Measurements from ENCODE around the gene LRRC47. TPM values are rescaled to one million over a fixed set of nuclear protein-coding genes. Genes with fewer than 3 reads are reported as not detected.

Gene LRRC47
- total RNA-seq, 1 donor from 2014 or later = 52.2 TPM

DNA sequence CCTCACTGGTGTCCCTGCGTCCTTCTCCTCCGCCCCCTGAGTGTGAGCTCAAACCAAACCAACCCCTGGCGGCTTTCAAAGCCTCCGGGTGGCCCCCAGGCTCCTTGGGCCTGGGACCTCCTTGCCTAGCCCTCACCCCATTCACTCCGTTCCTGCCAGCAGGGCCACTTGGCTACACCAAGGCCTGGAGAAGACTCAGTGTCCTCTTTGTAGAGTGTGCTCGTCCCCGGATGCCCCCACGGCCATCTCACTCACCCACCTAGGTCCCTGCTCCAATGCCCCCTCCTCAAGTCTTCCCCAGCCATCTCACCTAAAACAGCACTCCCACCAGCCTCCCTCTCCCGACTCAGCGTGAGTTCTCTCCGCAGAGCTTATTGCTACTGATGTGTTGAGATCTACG is 51.2 kb downstream of the LRRC47 start:
- Mint-ChIP-seq H3K27ac (ENCODE audit: unreplicated experiment) (no peak overlapping the region), H3K36me3 (ENCODE audit: low read depth, unreplicated experiment) (peaks cover 14% of the 10 kb centered on the region), H3K27me3 (ENCODE audit: unreplicated experiment) (peaks cover 5% of the 10 kb centered on the region), H3K9me3 (ENCODE audit: unreplicated experiment) (no peaks in the 10 kb centered on the region), H3K4me1 (ENCODE audit: unreplicated experiment) (peaks cover 17% of the 10 kb centered on the region), H3K4me3 (ENCODE audit: unreplicated experiment) (peak overlapping the region; percentile 16)
- DNase-seq (ENCODE audit: low spot score) = no peak
- TF ChIP-seq, protein P1, sequence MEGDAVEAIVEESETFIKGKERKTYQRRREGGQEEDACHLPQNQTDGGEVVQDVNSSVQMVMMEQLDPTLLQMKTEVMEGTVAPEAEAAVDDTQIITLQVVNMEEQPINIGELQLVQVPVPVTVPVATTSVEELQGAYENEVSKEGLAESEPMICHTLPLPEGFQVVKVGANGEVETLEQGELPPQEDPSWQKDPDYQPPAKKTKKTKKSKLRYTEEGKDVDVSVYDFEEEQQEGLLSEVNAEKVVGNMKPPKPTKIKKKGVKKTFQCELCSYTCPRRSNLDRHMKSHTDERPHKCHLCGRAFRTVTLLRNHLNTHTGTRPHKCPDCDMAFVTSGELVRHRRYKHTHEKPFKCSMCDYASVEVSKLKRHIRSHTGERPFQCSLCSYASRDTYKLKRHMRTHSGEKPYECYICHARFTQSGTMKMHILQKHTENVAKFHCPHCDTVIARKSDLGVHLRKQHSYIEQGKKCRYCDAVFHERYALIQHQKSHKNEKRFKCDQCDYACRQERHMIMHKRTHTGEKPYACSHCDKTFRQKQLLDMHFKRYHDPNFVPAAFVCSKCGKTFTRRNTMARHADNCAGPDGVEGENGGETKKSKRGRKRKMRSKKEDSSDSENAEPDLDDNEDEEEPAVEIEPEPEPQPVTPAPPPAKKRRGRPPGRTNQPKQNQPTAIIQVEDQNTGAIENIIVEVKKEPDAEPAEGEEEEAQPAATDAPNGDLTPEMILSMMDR (IDR thresholded peaks at IDR 0.05; ENCODE audit: unreplicated experiment) = no peak

DNA sequence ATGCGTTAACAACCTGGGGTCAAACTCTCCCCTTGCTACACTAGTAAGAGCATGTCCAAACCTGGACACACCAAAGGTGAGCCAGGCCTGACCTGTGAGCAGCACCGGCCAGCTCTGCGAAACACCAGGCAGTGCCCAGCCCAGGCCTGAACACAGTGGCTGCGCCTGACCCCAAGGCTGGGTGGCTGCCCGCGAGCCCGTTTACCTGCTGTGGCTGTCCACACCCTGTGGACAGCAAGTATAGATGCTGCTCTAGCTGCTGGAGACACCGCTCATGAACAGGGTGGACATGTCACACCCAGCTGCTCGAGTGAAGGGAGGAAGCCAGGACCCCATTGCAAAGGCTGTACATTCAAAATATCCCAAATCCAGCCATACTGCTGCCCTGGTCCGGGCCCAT is 51.7 kb downstream of the LRRC47 start:
- TF ChIP-seq, protein P1 (IDR thresholded peaks at IDR 0.05; ENCODE audit: unreplicated experiment) = no peak
- H3K27ac Mint-ChIP-seq (ENCODE audit: unreplicated experiment) = no peak overlapping the region
- H3K27me3 Mint-ChIP-seq (ENCODE audit: unreplicated experiment) = peaks cover 5% of the 10 kb centered on the region
- no peaks in the 10 kb centered on the region for H3K9me3 Mint-ChIP-seq (ENCODE audit: unreplicated experiment)
- peaks cover 17% of the 10 kb centered on the region for H3K4me1 Mint-ChIP-seq (ENCODE audit: unreplicated experiment)
- H3K4me3 Mint-ChIP-seq (ENCODE audit: unreplicated experiment) = no peak overlapping the region
- H3K36me3 Mint-ChIP-seq (ENCODE audit: low read depth, unreplicated experiment) = peaks cover 14% of the 10 kb centered on the region
- no peak for DNase-seq (ENCODE audit: low spot score)

DNA sequence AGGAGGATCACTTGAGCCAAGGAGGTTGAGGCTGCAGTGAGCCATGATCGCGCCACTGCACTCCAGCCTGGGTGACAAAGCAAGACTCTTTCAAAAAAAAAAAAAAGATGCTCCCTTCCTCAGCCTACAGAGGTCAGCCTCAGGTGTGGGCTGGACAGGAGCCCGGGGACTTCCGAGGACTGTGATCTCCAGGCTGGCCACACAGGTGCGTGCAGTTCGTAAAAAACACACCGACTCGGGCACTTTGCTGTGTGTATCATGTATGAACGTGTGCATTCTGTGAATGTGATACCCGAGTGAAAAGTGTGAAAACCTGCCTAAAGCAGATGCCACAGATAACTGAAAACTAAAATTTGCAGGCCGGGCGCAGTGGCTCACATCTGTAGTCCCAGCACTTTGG is 52.5 kb downstream of the LRRC47 start:
- H3K4me1 Mint-ChIP-seq (ENCODE audit: unreplicated experiment) = peaks cover 17% of the 10 kb centered on the region
- H3K9me3 Mint-ChIP-seq (ENCODE audit: unreplicated experiment) = no peaks in the 10 kb centered on the region
- H3K36me3 Mint-ChIP-seq (ENCODE audit: low read depth, unreplicated experiment) = peaks cover 14% of the 10 kb centered on the region
- DNase-seq (ENCODE audit: low spot score) = no peak
- TF ChIP-seq, protein P1 (IDR thresholded peaks at IDR 0.05; ENCODE audit: unreplicated experiment) = no peak
- H3K27ac Mint-ChIP-seq (ENCODE audit: unreplicated experiment) = no peak overlapping the region
- peaks cover 4% of the 10 kb centered on the region for H3K27me3 Mint-ChIP-seq (ENCODE audit: unreplicated experiment)
- no peak overlapping the region for H3K4me3 Mint-ChIP-seq (ENCODE audit: unreplicated experiment)

DNA sequence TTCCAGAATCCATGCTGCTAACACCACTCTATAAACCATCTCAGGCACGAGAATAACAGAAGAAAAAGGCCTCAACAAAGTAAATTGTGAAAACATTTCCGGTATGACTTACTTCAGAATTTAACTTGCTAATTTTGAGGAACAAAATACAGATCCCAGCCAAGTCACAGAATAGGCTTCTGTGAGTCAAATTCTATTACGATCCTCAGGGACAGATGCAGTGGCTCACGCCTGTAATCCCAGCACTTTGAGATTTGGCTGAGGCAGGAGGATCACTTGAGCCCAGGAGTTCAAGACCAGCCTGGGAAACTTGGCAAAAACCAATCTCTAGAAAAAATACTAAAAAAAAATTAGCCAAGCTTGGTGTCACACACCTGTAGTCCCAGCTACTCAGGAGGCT is 52.9 kb downstream of the LRRC47 start:
- Mint-ChIP-seq H3K27me3 (ENCODE audit: unreplicated experiment) (peaks cover 4% of the 10 kb centered on the region), H3K4me3 (ENCODE audit: unreplicated experiment) (no peak overlapping the region)
- TF ChIP-seq, protein P1 (IDR thresholded peaks at IDR 0.05; ENCODE audit: unreplicated experiment) = no peak

DNA sequence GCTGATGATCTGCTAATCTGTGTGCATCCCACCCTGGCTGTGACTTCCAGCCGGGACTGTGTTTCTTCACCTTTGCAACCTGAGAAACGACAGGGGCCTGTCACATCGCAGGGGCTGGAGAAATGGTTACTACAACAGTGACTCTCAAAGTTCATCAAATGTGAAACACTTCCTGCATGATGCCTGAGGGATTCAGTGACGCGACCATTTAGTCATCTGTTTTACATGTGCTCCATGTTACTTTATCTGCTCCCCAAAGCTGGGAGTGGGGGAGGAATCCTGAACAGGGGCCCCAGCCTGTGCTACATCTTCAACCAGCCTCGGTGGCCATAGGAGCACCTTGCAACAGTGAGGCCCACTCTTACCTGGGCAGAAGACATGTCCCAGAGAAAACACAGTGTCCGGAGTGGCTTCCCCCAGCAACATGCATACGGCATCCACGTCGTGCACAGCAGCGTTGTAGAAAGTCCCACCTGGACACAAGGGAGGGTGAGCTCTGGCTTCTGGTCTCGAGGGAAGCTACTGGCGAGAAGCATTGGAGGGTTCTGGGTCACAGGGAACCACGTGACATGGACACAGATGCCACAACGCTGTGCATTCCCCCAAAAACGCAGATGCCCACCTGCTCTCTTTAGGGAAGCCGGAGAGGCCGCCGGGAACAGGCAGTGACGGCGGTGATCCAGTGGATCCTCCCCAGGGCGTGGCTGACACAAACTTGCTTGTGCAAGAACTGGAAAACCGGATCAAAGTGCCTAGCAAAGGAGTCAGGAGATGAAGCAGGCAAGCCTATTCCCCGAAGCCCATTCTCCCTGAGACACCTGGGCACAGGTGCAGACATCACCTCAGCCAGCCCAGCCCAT is 53.6 kb downstream of the LRRC47 start:
- H3K4me1 Mint-ChIP-seq (ENCODE audit: unreplicated experiment) = peaks cover 17% of the 10 kb centered on the region
- H3K27me3 Mint-ChIP-seq (ENCODE audit: unreplicated experiment) = peaks cover 4% of the 10 kb centered on the region
- peaks cover 14% of the 10 kb centered on the region for H3K36me3 Mint-ChIP-seq (ENCODE audit: low read depth, unreplicated experiment)
- TF ChIP-seq, protein P1 (IDR thresholded peaks at IDR 0.05; ENCODE audit: unreplicated experiment) = no peak
- no peak overlapping the region for H3K4me3 Mint-ChIP-seq (ENCODE audit: unreplicated experiment)
- H3K27ac Mint-ChIP-seq (ENCODE audit: unreplicated experiment) = no peak overlapping the region
- DNase-seq (ENCODE audit: low spot score) = no peak
- H3K9me3 Mint-ChIP-seq (ENCODE audit: unreplicated experiment) = no peaks in the 10 kb centered on the region

More for the DNA sequence above, 52.9 kb downstream of the LRRC47 start:
- DNase-seq (ENCODE audit: low spot score) = no peak
- Mint-ChIP-seq H3K4me1 (ENCODE audit: unreplicated experiment) (peaks cover 17% of the 10 kb centered on the region), H3K36me3 (ENCODE audit: low read depth, unreplicated experiment) (peaks cover 14% of the 10 kb centered on the region), H3K9me3 (ENCODE audit: unreplicated experiment) (no peaks in the 10 kb centered on the region), H3K27ac (ENCODE audit: unreplicated experiment) (no peak overlapping the region)
